Measurements from ENCODE around the gene CRACDL.

CRACDL gene

DNA sequence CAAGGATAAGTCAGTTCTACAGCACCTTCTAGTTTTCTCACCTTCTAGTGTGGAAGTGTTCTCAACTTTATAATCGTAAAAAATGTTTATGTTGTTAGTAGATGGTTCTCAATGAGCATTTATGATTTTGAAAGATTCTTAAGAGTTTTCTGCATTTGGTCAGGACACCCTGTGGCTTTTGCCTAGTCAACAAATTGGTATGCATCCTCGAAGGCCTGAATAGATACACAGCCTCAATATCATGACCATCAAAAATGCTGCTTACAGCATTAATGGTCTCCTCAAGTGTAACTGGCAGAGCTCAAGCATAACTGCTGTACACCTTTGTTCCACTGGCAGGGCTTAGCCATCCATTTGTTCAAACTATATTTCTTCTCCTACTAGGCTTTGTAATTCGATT is 96.7 kb downstream of the CRACDL start:
- H3K27me3 ChIP-seq (ENCODE audit: control insufficient read depth in 1 of 2, insufficient read depth in 2 of 2, low read length in 2 of 2): no peaks in the 10 kb centered on the region
- H3K4me3 ChIP-seq (ENCODE audit: low read depth in 1 of 2, low read length in 2 of 2): no peak overlapping the region
- no peaks in the 10 kb centered on the region for H3K4me1 ChIP-seq (ENCODE audit: control insufficient read depth in 1 of 2, insufficient read depth in 2 of 2, low read length in 2 of 2)
- no peak overlapping the region for H3K9ac ChIP-seq (ENCODE audit: low read depth in 1 of 2, low read length in 2 of 2)
- H3K36me3 ChIP-seq (ENCODE audit: control insufficient read depth in 1 of 2, insufficient read depth in 2 of 2, low read length in 2 of 2): no peaks in the 10 kb centered on the region
- H3K27ac ChIP-seq (ENCODE audit: low read depth, low read length): no peak overlapping the region
- H3K9me3 ChIP-seq (ENCODE audit: control insufficient read depth in 1 of 2, low read length in 2 of 2): no peaks in the 10 kb centered on the region

DNA sequence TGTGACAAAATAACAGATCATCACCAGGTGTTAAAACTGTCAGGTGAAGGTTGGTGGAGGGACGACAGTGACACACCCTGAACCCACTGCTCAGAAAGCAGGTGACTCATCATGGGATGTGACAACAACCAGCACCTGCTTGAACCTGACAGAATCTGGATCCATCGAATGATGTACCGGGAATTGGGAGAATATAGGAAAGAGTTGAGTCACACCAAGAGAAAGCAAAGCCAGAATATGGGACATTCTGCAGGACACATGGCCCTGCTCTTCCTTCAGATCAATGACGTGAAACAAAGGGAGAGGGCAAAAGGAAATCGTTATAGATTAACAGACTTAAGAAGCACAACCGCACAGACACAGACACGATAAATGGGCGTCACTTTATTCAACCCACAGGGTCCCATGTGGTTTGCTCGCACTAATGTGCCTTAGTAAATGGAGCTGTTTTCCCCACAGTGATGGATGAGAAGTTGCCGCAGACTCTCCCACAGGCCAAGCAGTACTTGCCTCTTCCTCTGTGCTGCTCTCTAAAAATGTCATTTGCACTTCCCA is 100.1 kb downstream of the CRACDL start:
- H3K27me3 ChIP-seq (ENCODE audit: control insufficient read depth in 1 of 2, insufficient read depth in 2 of 2, low read length in 2 of 2): no peaks in the 10 kb centered on the region
- H3K4me3 ChIP-seq (ENCODE audit: low read depth in 1 of 2, low read length in 2 of 2): no peak overlapping the region
- H3K9me3 ChIP-seq (ENCODE audit: control insufficient read depth in 1 of 2, low read length in 2 of 2): no peaks in the 10 kb centered on the region
- H3K36me3 ChIP-seq (ENCODE audit: control insufficient read depth in 1 of 2, insufficient read depth in 2 of 2, low read length in 2 of 2): no peaks in the 10 kb centered on the region
- no peak overlapping the region for H3K27ac ChIP-seq (ENCODE audit: low read depth, low read length)
- no peak overlapping the region for H3K9ac ChIP-seq (ENCODE audit: low read depth in 1 of 2, low read length in 2 of 2)
- H3K4me1 ChIP-seq (ENCODE audit: control insufficient read depth in 1 of 2, insufficient read depth in 2 of 2, low read length in 2 of 2): peaks cover 0 to 7% of the 10 kb centered on the region in 2 donors

DNA sequence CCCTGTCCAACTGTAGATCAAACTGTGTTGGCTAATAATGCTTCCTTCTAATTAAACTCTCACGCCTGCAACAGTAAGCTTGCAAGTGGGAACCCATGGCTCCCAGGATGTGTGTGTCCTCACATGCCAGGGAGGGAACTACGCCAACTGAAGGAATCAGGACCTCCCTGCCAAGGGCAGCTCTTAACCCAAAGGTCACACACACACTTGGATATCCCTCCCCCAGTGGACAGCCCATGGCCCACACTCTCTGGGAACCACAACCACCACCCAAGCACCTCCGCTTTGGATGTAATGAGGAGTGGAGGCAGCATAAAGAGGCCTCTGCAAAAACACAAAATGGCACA is 102.1 kb downstream of the CRACDL start:
- Histone ChIP-seq H3K9me3 (ENCODE audit: control insufficient read depth in 1 of 2, low read length in 2 of 2) (no peaks in the 10 kb centered on the region), H3K27ac (ENCODE audit: low read depth, low read length) (no peak overlapping the region), H3K4me3 (ENCODE audit: low read depth in 1 of 2, low read length in 2 of 2) (no peak overlapping the region), H3K9ac (ENCODE audit: low read depth in 1 of 2, low read length in 2 of 2) (no peak overlapping the region), H3K27me3 (ENCODE audit: control insufficient read depth in 1 of 2, insufficient read depth in 2 of 2, low read length in 2 of 2) (no peaks in the 10 kb centered on the region), H3K4me1 (ENCODE audit: control insufficient read depth in 1 of 2, insufficient read depth in 2 of 2, low read length in 2 of 2) (peaks cover 3 to 12% of the 10 kb centered on the region in 2 donors), H3K36me3 (ENCODE audit: control insufficient read depth in 1 of 2, insufficient read depth in 2 of 2, low read length in 2 of 2) (no peaks in the 10 kb centered on the region)

DNA sequence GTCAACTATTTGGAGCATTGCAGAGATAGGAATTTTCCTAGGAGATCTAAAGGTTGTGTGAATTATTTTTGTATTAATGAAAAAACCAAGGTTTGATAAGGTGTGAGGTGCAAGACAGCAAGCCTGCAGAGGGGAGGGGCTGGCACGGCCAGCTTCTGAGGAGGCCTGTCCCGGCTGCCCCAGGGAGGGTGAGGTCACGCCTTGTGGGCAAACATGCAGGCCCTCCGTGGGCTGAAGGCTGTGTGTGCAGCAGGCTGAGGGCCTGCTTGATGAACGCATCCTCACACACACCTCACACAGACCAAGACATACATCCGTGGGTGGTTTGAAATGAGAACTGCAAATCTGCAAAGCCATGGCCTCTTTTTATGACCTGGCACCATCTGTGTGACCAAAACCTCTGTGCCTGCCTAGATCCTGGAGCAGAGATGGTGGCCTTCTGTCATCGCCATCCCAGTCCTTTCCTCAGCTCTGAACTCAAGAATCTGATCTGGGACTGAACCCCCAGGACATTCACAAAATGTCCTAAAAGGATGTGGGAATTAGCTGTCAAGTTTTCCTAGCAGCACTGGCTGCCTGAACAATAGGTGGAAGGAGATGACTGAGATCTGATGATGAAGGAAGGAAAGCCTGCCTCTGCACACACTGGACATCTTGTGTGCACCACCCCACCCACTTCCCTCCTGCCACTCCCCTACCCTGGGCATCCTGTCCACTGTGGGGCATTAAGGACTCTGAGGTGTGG is 102.7 kb downstream of the CRACDL start:
- Histone ChIP-seq H3K4me1 (ENCODE audit: control insufficient read depth in 1 of 2, insufficient read depth in 2 of 2, low read length in 2 of 2) (peaks cover 5 to 12% of the 10 kb centered on the region in 2 donors), H3K27ac (ENCODE audit: low read depth, low read length) (no peak overlapping the region), H3K9ac (ENCODE audit: low read depth in 1 of 2, low read length in 2 of 2) (no peak overlapping the region), H3K9me3 (ENCODE audit: control insufficient read depth in 1 of 2, low read length in 2 of 2) (no peaks in the 10 kb centered on the region), H3K36me3 (ENCODE audit: control insufficient read depth in 1 of 2, insufficient read depth in 2 of 2, low read length in 2 of 2) (no peaks in the 10 kb centered on the region), H3K27me3 (ENCODE audit: control insufficient read depth in 1 of 2, insufficient read depth in 2 of 2, low read length in 2 of 2) (no peaks in the 10 kb centered on the region), H3K4me3 (ENCODE audit: low read depth in 1 of 2, low read length in 2 of 2) (no peak overlapping the region)

DNA sequence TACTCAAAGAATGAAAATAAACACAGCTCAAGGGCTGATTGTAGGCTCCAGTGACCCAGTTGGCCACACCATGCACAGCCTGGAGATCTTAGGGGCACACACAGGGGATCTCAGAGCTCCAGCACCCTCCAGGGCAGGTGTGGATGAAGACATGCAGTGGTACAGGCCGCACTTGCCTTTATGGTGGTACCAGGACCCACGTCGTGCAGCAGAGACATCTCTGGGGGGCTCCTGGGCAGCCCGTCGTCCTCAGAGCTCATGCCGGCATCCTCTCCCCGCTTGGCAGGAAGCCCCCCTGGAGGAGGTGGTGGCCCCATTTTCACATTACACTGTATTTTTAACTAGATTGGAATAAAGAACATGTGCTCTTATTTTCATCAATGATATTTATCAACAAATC is 103.9 kb downstream of the CRACDL start:
- Histone ChIP-seq H3K4me3 (ENCODE audit: low read depth in 1 of 2, low read length in 2 of 2) (no peak overlapping the region), H3K27ac (ENCODE audit: low read depth, low read length) (no peak overlapping the region), H3K4me1 (ENCODE audit: control insufficient read depth in 1 of 2, insufficient read depth in 2 of 2, low read length in 2 of 2) (peaks cover 5 to 12% of the 10 kb centered on the region in 2 donors), H3K9ac (ENCODE audit: low read depth in 1 of 2, low read length in 2 of 2) (no peak overlapping the region), H3K27me3 (ENCODE audit: control insufficient read depth in 1 of 2, insufficient read depth in 2 of 2, low read length in 2 of 2) (no peaks in the 10 kb centered on the region), H3K36me3 (ENCODE audit: control insufficient read depth in 1 of 2, insufficient read depth in 2 of 2, low read length in 2 of 2) (no peaks in the 10 kb centered on the region), H3K9me3 (ENCODE audit: control insufficient read depth in 1 of 2, low read length in 2 of 2) (no peaks in the 10 kb centered on the region)

DNA sequence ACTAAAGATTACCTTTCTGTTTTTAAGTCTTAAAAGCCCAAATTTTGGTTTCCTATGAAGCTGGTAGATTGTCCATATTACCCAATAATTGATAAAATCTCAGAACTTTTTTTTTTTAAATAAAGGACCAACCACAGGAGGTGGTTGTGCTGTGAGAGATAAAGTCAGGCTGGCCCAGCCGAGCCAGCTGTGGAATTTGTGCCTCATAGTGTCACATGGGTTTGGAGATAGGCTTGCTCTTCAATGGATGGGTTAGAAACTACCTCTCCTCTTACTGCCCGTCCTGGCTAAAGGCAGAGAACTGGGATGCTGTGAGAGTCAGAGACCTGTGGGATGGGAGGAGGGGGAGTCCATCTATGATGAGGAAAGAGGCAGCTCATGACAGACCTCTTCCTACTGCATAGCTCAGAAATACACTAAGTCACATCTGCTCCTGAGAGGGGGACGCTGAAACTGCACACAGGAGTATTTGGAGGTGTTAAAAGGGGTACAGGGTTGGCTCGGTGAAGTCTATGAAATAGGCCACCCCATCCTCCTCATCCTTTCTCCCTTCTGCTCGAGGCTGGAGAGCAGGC is 105.4 kb downstream of the CRACDL start:
- no peaks in the 10 kb centered on the region for H3K9me3 ChIP-seq (ENCODE audit: control insufficient read depth in 1 of 2, low read length in 2 of 2)
- H3K4me3 ChIP-seq (ENCODE audit: low read depth in 1 of 2, low read length in 2 of 2): no peak overlapping the region
- no peak overlapping the region for H3K27ac ChIP-seq (ENCODE audit: low read depth, low read length)
- H3K27me3 ChIP-seq (ENCODE audit: control insufficient read depth in 1 of 2, insufficient read depth in 2 of 2, low read length in 2 of 2): no peaks in the 10 kb centered on the region
- peaks cover 5 to 12% of the 10 kb centered on the region in 2 donors for H3K4me1 ChIP-seq (ENCODE audit: control insufficient read depth in 1 of 2, insufficient read depth in 2 of 2, low read length in 2 of 2)
- no peak overlapping the region for H3K9ac ChIP-seq (ENCODE audit: low read depth in 1 of 2, low read length in 2 of 2)
- H3K36me3 ChIP-seq (ENCODE audit: control insufficient read depth in 1 of 2, insufficient read depth in 2 of 2, low read length in 2 of 2): peaks cover 0 to 10% of the 10 kb centered on the region in 2 donors

DNA sequence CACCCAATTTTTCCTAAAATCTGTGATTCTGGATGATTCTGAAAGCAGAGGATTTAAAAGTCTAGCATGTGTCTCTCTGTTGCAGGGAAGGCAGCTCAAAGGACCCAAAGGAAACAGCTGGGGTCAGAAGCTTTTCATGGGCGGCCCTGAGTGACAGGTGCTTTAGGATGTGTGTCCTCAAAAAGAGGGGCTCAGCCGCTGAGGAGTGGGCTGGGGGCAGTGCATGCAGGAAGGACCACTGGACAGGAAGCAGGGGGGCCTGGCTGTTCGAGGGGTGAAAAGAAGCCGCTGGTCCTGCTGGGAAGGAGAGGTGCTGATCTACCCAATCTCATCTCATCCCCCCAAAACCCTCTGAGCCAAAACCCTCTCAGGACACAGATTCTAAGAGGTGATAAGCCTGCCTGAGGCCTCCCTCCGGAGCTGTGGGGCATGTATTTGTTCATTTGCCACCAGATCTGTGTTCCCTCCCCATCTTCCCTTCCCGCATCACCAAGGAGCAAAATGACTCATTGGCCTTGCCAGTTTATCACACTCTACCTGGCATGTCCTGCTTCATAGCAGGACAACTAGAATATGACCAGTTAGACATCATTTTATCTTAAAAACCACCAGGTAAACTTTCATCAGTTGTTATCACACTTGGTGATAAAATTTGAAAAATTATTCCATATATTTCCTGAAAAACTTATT is 106.3 kb downstream of the CRACDL start:
- peaks cover 5 to 16% of the 10 kb centered on the region in 2 donors for H3K4me1 ChIP-seq (ENCODE audit: control insufficient read depth in 1 of 2, insufficient read depth in 2 of 2, low read length in 2 of 2)
- no peak overlapping the region for H3K4me3 ChIP-seq (ENCODE audit: low read depth in 1 of 2, low read length in 2 of 2)
- peaks cover 0 to 11% of the 10 kb centered on the region in 2 donors for H3K36me3 ChIP-seq (ENCODE audit: control insufficient read depth in 1 of 2, insufficient read depth in 2 of 2, low read length in 2 of 2)
- no peaks in the 10 kb centered on the region for H3K9me3 ChIP-seq (ENCODE audit: control insufficient read depth in 1 of 2, low read length in 2 of 2)
- no peak overlapping the region for H3K27ac ChIP-seq (ENCODE audit: low read depth, low read length)
- no peaks in the 10 kb centered on the region for H3K27me3 ChIP-seq (ENCODE audit: control insufficient read depth in 1 of 2, insufficient read depth in 2 of 2, low read length in 2 of 2)
- no peak overlapping the region for H3K9ac ChIP-seq (ENCODE audit: low read depth in 1 of 2, low read length in 2 of 2)

DNA sequence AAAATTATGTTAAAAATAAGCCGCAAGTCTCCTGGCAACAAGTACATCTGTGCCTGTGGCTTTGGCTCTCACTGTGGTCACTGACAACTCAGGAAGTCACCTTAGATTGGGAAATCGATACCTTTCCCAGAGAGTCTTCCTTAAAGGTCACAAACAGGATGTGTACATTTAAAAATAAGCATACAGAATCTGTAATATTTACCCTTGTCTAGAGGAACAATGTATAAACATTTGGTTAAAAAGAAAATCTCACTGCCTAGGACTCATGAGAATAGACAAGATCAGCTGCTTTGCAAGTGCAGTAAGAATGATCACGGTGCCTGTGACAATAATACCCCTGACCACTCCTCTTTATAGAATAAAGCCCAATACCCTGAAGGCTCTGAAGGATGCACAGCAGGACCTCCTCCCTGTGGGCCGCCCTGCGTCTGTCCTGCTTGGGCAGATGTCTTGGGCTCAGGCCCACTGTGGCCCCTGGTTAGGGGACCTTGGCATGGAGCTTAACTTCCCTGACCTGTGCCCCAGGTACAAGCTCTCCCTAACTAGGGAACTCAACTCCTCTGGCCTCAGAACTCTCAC is 107.1 kb downstream of the CRACDL start:
- Histone ChIP-seq H3K4me1 (ENCODE audit: control insufficient read depth in 1 of 2, insufficient read depth in 2 of 2, low read length in 2 of 2) (peaks cover 5 to 23% of the 10 kb centered on the region in 2 donors), H3K36me3 (ENCODE audit: control insufficient read depth in 1 of 2, insufficient read depth in 2 of 2, low read length in 2 of 2) (peaks cover 0 to 11% of the 10 kb centered on the region in 2 donors), H3K27ac (ENCODE audit: low read depth, low read length) (no peak overlapping the region), H3K4me3 (ENCODE audit: low read depth in 1 of 2, low read length in 2 of 2) (no peak overlapping the region), H3K9me3 (ENCODE audit: control insufficient read depth in 1 of 2, low read length in 2 of 2) (no peaks in the 10 kb centered on the region), H3K9ac (ENCODE audit: low read depth in 1 of 2, low read length in 2 of 2) (no peak overlapping the region), H3K27me3 (ENCODE audit: control insufficient read depth in 1 of 2, insufficient read depth in 2 of 2, low read length in 2 of 2) (no peaks in the 10 kb centered on the region)

DNA sequence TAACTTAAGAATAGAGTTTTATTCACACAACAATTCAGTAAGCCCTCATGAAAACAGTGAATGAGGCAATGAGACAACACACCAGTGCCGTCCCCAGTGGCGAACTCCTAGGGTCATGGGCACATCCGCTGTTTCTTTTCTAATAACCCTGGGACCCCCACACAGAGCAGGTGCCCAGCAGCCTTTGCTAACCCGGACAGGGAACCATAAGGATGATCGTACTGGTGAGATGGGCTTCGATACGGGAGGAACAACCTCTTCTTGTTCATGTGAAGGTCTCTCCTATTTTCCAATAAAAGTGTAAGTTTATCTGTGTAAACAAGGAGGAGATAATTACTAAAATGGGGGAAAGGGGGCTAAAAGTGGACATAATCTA is 107.7 kb downstream of the CRACDL start:
- H3K27me3 ChIP-seq (ENCODE audit: control insufficient read depth in 1 of 2, insufficient read depth in 2 of 2, low read length in 2 of 2): no peaks in the 10 kb centered on the region
- H3K9ac ChIP-seq (ENCODE audit: low read depth in 1 of 2, low read length in 2 of 2): no peak overlapping the region
- no peaks in the 10 kb centered on the region for H3K9me3 ChIP-seq (ENCODE audit: control insufficient read depth in 1 of 2, low read length in 2 of 2)
- no peak overlapping the region for H3K4me3 ChIP-seq (ENCODE audit: low read depth in 1 of 2, low read length in 2 of 2)
- no peak overlapping the region for H3K27ac ChIP-seq (ENCODE audit: low read depth, low read length)
- H3K4me1 ChIP-seq (ENCODE audit: control insufficient read depth in 1 of 2, insufficient read depth in 2 of 2, low read length in 2 of 2): peaks cover 5 to 23% of the 10 kb centered on the region in 2 donors
- peaks cover 0 to 11% of the 10 kb centered on the region in 2 donors for H3K36me3 ChIP-seq (ENCODE audit: control insufficient read depth in 1 of 2, insufficient read depth in 2 of 2, low read length in 2 of 2)
